HepG2 (cell line): ENCODE results near the gene RRM2. TPM values are rescaled to one million over a fixed set of nuclear protein-coding genes. Genes with fewer than 3 reads are reported as not detected.

ENCODE experiments used
- ETV5 ChIP-seq: IDR thresholded peaks from 2 replicates; pipeline ENCODE4 v1.6.1; 2018; ENCODE audit warnings: missing biosample characterization, missing genetic modification reagents, inconsistent platforms, borderline replicate concordance
- FOSL2 ChIP-seq: sonication (generic); formaldehyde crosslinking; IDR thresholded peaks from 2 replicates; pipeline ENCODE4 v1.4.0; 2020; ENCODE audit warnings: missing genetic modification reagents
- MAFK ChIP-seq, 2 experiments: IDR thresholded peaks in 1 of 2; conservative IDR thresholded peaks in 1 of 2; 2 replicates each; pipeline ENCODE4 v1.6.1; 2011; ENCODE audit warnings: improper control_type of control experiment in 2 of 2, low read length in 2 of 2
- MLLT10 ChIP-seq: sonication (generic); formaldehyde crosslinking; IDR thresholded peaks from 2 replicates; pipeline ENCODE4 v1.4.0; 2020; ENCODE audit warnings: missing genetic modification reagents
- NR2F2 ChIP-seq: IDR thresholded peaks from 2 replicates; pipeline ENCODE4 v1.6.1; 2012; ENCODE audit warnings: low read depth, inconsistent platforms, borderline replicate concordance
- STAG1 ChIP-seq: sonication (generic); formaldehyde crosslinking; IDR thresholded peaks from 2 replicates; pipeline ENCODE4 v1.4.0; 2020; ENCODE audit warnings: missing genetic modification reagents
- ZFX ChIP-seq: sonication (generic); formaldehyde crosslinking; IDR thresholded peaks from 2 replicates; pipeline ENCODE4 v1.4.0; 2020; ENCODE audit warnings: mild to moderate bottlenecking, low read depth, missing genetic modification reagents, moderate library complexity
- ZFYVE20 ChIP-seq: sonication (generic); formaldehyde crosslinking; IDR thresholded peaks from 2 replicates; pipeline ENCODE4 v1.8.0; 2023; ENCODE audit warnings: low read depth, mild to moderate bottlenecking, moderate library complexity, missing genetic modification reagents, borderline replicate concordance
- ZMYM4 ChIP-seq: sonication (generic); formaldehyde crosslinking; IDR thresholded peaks from 2 replicates; pipeline ENCODE4 v1.8.1; 2023; ENCODE audit warnings: mild to moderate bottlenecking, missing genetic modification reagents
- ZNF3 ChIP-seq: IDR thresholded peaks from 2 replicates; pipeline ENCODE4 v1.7.0; 2017; ENCODE audit warnings: inconsistent platforms
- ZNF326 ChIP-seq: sonication (generic); formaldehyde crosslinking; IDR thresholded peaks from 2 replicates; pipeline ENCODE4 v1.4.0; 2020; ENCODE audit warnings: missing genetic modification reagents, borderline replicate concordance
- ZNF333 ChIP-seq: sonication (generic); formaldehyde crosslinking; IDR thresholded peaks from 2 replicates; pipeline ENCODE4 v1.4.0; 2020; ENCODE audit warnings: mild to moderate bottlenecking, missing genetic modification reagents, borderline replicate concordance
- ZNF501 ChIP-seq: sonication (generic); formaldehyde crosslinking; IDR thresholded peaks from 2 replicates; pipeline ENCODE4 v1.5.1; 2020; ENCODE audit warnings: mild to moderate bottlenecking, moderate library complexity, missing genetic modification reagents
- ZNF652 ChIP-seq: IDR thresholded peaks from 2 replicates; pipeline ENCODE4 v1.6.1; 2016; ENCODE audit warnings: low read depth, borderline replicate concordance
- polyA plus RNA-seq, 8 experiments: library from polyadenylated mRNA; depleted of rRNA in 3 of 8; stranded (reverse) in 7 of 8; unstranded in 1 of 8; fragments of >200 nt; fragmentation: Illumina TruSeq in 4 of 8; extraction: Trizol in 4 of 8; gene quantifications; 2 replicates each; pipeline versions ENCODE4 v1.2.1 to v1.2.3, GENCODE V29; 2011 to 2016; ENCODE audit warnings: low read depth in 4 of 8, missing spikeins in 1 of 8, mixed read lengths in 1 of 8; ENCODE audit not compliant: insufficient read depth in 1 of 8
- total RNA-seq, 5 experiments: library from RNA; depleted of rRNA; stranded (reverse); fragments of >200 nt; fragmentation: Illumina TruSeq; extraction: Trizol; gene quantifications; 2 replicates each; pipeline ENCODE4 v1.2.3, GENCODE V29; 2016; ENCODE audit warnings: low read depth in 1 of 5
- TF ChIP-seq, protein P1 (sequence below): sonication (generic); formaldehyde crosslinking; IDR thresholded peaks from 2 replicates; pipeline ENCODE4 v1.4.0; 2020; ENCODE audit warnings: missing genetic modification reagents
- TF ChIP-seq, protein P2 (sequence below): sonication (generic); formaldehyde crosslinking; IDR thresholded peaks from 2 replicates; pipeline ENCODE4 v1.5.0; 2020; ENCODE audit warnings: mild to moderate bottlenecking, missing genetic modification reagents
- TF ChIP-seq, protein P3 (sequence below): sonication (generic); formaldehyde crosslinking; IDR thresholded peaks from 2 replicates; pipeline ENCODE4 v1.5.1; 2020; ENCODE audit warnings: mild to moderate bottlenecking, missing genetic modification reagents, borderline replicate concordance
- TF ChIP-seq, protein P4 (sequence below): sonication (generic); formaldehyde crosslinking; conservative IDR thresholded peaks from 2 replicates; pipeline ENCODE4 v1.8.1; 2023; ENCODE audit warnings: missing genetic modification reagents
- TF ChIP-seq, protein P5 (sequence below): sonication (generic); formaldehyde crosslinking; IDR thresholded peaks from 2 replicates; pipeline ENCODE4 v1.8.0; 2022; ENCODE audit warnings: mild to moderate bottlenecking, missing genetic modification reagents; ENCODE audit not compliant: insufficient replicate concordance

Gene RRM2
- total and polyA plus RNA-seq, 2 of the 13 experiments (the other 11 are each of a cell fraction or from before 2014, with no cell fraction given), result 31.3 to 150 TPM

DNA sequence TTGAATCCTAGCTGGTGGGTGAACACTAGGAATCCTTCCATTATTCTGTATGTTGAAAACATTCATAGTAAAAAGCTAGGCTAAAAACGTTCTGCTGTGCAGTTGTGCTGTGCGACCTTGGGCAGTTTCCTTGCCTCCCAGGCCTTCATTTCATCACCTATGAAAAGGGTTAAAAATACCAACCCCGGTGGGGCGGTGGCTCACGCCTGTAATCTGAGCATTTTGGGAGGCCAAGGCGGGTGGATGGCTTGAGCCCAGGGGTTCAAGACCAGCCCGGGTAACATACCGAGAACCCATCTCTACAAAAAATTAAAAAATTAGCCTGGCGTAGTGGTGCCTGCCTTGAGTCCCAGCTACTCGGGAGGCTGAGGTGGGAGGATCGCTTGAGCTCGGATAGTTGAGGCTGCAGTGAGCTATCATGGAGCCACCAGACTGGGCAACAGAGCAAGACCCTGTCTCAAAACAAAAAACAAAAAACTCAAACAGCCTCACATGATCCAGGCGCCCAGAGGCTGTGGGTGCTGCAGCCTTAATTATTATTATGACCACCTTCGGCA is 2.9 kb upstream of the RRM2 start (continued):
- TF ChIP-seq, protein P1, sequence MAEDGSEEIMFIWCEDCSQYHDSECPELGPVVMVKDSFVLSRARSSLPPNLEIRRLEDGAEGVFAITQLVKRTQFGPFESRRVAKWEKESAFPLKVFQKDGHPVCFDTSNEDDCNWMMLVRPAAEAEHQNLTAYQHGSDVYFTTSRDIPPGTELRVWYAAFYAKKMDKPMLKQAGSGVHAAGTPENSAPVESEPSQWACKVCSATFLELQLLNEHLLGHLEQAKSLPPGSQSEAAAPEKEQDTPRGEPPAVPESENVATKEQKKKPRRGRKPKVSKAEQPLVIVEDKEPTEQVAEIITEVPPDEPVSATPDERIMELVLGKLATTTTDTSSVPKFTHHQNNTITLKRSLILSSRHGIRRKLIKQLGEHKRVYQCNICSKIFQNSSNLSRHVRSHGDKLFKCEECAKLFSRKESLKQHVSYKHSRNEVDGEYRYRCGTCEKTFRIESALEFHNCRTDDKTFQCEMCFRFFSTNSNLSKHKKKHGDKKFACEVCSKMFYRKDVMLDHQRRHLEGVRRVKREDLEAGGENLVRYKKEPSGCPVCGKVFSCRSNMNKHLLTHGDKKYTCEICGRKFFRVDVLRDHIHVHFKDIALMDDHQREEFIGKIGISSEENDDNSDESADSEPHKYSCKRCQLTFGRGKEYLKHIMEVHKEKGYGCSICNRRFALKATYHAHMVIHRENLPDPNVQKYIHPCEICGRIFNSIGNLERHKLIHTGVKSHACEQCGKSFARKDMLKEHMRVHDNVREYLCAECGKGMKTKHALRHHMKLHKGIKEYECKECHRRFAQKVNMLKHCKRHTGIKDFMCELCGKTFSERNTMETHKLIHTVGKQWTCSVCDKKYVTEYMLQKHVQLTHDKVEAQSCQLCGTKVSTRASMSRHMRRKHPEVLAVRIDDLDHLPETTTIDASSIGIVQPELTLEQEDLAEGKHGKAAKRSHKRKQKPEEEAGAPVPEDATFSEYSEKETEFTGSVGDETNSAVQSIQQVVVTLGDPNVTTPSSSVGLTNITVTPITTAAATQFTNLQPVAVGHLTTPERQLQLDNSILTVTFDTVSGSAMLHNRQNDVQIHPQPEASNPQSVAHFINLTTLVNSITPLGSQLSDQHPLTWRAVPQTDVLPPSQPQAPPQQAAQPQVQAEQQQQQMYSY (CRISPR knock-in tag), result no peak
- no peak for TF ChIP-seq ZNF326 (CRISPR knock-in tag)
- no peak for TF ChIP-seq NR2F2
- TF ChIP-seq ZNF652 (CRISPR knock-in tag), result peak; percentile 84
- no peak for TF ChIP-seq FOSL2
- no peak for TF ChIP-seq ZFYVE20 (CRISPR knock-in tag)
- no peak; the same call in none of the 2 replicates for TF ChIP-seq ZNF333 (CRISPR knock-in tag)
- TF ChIP-seq ETV5 (CRISPR knock-in tag), result no peak
- no peak for TF ChIP-seq ZMYM4
- TF ChIP-seq STAG1 (CRISPR knock-in tag), result no peak
- TF ChIP-seq, protein P2, sequence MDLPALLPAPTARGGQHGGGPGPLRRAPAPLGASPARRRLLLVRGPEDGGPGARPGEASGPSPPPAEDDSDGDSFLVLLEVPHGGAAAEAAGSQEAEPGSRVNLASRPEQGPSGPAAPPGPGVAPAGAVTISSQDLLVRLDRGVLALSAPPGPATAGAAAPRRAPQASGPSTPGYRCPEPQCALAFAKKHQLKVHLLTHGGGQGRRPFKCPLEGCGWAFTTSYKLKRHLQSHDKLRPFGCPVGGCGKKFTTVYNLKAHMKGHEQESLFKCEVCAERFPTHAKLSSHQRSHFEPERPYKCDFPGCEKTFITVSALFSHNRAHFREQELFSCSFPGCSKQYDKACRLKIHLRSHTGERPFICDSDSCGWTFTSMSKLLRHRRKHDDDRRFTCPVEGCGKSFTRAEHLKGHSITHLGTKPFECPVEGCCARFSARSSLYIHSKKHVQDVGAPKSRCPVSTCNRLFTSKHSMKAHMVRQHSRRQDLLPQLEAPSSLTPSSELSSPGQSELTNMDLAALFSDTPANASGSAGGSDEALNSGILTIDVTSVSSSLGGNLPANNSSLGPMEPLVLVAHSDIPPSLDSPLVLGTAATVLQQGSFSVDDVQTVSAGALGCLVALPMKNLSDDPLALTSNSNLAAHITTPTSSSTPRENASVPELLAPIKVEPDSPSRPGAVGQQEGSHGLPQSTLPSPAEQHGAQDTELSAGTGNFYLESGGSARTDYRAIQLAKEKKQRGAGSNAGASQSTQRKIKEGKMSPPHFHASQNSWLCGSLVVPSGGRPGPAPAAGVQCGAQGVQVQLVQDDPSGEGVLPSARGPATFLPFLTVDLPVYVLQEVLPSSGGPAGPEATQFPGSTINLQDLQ, result no peak; the same call in 1 of the 2 replicates
- no peak for TF ChIP-seq MAFK (conservative IDR thresholded peaks at IDR 0.05 in 1 of 2, IDR thresholded peaks at IDR 0.05 in 1 of 2; ENCODE audit: low read length in 2 of 2)
- no peak for TF ChIP-seq ZNF501
- TF ChIP-seq ZFX (CRISPR knock-in tag), result no peak
- TF ChIP-seq MLLT10 (CRISPR knock-in tag), result no peak
- TF ChIP-seq, protein P3, sequence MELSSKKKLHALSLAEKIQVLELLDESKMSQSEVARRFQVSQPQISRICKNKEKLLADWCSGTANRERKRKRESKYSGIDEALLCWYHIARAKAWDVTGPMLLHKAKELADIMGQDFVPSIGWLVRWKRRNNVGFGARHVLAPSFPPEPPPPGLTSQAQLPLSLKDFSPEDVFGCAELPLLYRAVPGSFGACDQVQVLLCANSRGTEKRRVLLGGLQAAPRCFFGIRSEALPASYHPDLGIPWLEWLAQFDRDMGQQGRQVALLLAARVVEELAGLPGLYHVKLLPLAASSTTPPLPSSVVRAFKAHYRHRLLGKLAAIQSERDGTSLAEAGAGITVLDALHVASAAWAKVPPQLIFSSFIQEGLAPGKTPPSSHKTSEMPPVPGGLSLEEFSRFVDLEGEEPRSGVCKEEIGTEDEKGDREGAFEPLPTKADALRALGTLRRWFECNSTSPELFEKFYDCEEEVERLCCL, result no peak
- TF ChIP-seq ZNF3 (CRISPR knock-in tag), result peak; percentile 68; the same call in 1 of the 2 replicates
- TF ChIP-seq, protein P4, sequence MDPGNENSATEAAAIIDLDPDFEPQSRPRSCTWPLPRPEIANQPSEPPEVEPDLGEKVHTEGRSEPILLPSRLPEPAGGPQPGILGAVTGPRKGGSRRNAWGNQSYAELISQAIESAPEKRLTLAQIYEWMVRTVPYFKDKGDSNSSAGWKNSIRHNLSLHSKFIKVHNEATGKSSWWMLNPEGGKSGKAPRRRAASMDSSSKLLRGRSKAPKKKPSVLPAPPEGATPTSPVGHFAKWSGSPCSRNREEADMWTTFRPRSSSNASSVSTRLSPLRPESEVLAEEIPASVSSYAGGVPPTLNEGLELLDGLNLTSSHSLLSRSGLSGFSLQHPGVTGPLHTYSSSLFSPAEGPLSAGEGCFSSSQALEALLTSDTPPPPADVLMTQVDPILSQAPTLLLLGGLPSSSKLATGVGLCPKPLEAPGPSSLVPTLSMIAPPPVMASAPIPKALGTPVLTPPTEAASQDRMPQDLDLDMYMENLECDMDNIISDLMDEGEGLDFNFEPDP (CRISPR knock-in tag), result no peak
- TF ChIP-seq, protein P5, sequence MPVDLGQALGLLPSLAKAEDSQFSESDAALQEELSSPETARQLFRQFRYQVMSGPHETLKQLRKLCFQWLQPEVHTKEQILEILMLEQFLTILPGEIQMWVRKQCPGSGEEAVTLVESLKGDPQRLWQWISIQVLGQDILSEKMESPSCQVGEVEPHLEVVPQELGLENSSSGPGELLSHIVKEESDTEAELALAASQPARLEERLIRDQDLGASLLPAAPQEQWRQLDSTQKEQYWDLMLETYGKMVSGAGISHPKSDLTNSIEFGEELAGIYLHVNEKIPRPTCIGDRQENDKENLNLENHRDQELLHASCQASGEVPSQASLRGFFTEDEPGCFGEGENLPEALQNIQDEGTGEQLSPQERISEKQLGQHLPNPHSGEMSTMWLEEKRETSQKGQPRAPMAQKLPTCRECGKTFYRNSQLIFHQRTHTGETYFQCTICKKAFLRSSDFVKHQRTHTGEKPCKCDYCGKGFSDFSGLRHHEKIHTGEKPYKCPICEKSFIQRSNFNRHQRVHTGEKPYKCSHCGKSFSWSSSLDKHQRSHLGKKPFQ, result no peak
